SK-N-MC (cell line): ENCODE data around the gene KCTD16.

Source experiments
- EZH2 ChIP-seq: fragments of 200-600 bp; sonication (generic); IDR thresholded peaks from one replicate; pipeline ENCODE4 v1.6.1; 2017; ENCODE audit warnings: antibody characterized with exemption
- FOXP2 ChIP-seq: optimal IDR thresholded peaks from 2 replicates; pipeline ENCODE3; 2011; ENCODE audit warnings: mild to moderate bottlenecking, moderate library complexity; ENCODE audit not compliant: insufficient read depth; ENCODE audit errors: extremely low read length, control extremely low read depth
- POLR2AphosphoS5 ChIP-seq: IDR thresholded peaks from 2 replicates; pipeline ENCODE4 v1.6.1; 2012; ENCODE audit warnings: mild to moderate bottlenecking, low read depth, low read length, borderline replicate concordance

- no peak for TF ChIP-seq EZH2
- TF ChIP-seq POLR2AphosphoS5 = no peak
- TF ChIP-seq FOXP2 = no peak
These were observed 61.6 kb downstream of the KCTD16 start for GRCh38 chr5:144232285-144232684.
